ENCODE results near the gene CIART.
"Not testable (repeated sequence)": the region's sequence is repeated elsewhere in the genome, so short reads cannot be mapped to it uniquely, and the experiment has no call there.

CIART gene

GRCh38 chr1:150311762-150312161, 29.4 kb downstream of the CIART start:
- no peak for DNase-seq

- DNase-seq = not testable (repeated sequence)
Observed at GRCh38 chr1:150314691-150315090, 32.3 kb downstream of the CIART start.

- no peak for DNase-seq
Observed at GRCh38 chr1:150320667-150320978, 38.3 kb downstream of the CIART start.

GRCh38 chr1:150321826-150322166, 39.4 kb downstream of the CIART start:
- DNase-seq = no peak

GRCh38 chr1:150322310-150322709, 40.0 kb downstream of the CIART start:
- DNase-seq = no peak

GRCh38 chr1:150332651-150333290, 50.4 kb downstream of the CIART start:
- DNase-seq = no peak

All from activated CD8-positive, alpha-beta memory T cell treated with anti-CD3 and anti-CD28 coated beads, Interleukin-2, amount 50 U/mL, for 4 hours (primary cell).